Fibroblast of mammary gland (primary cell): Measurements from ENCODE around the gene MB21D2.

Experiments
- DNase-seq: peaks from one replicate; pipeline ENCODE4 v3.0.0-alpha.2; 2010; ENCODE audit warnings: low read depth
- H3K4me3 ChIP-seq: 2 replicates; pipeline ENCODE4 v1.5.1; 2011; ENCODE audit warnings: low read depth, mild to moderate bottlenecking, low read length, moderate library complexity; ENCODE audit not compliant: control insufficient read depth
- CTCF ChIP-seq: conservative IDR thresholded peaks from 2 replicates; pipeline ENCODE4 v1.5.1; 2011; ENCODE audit warnings: low read depth, low read length, inconsistent platforms; ENCODE audit not compliant: control insufficient read depth, insufficient read depth

The MB21D2 gene

GRCh38 chr3:192927016-192927415, 9.4 kb upstream of the MB21D2 start:
- no peak for TF ChIP-seq CTCF
- DNase-seq, result no peak
- H3K4me3 ChIP-seq, result no peak overlapping the region

GRCh38 chr3:192923731-192924130, 6.1 kb upstream of the MB21D2 start:
- no peak overlapping the region for H3K4me3 ChIP-seq
- no peak for TF ChIP-seq CTCF
- no peak for DNase-seq

GRCh38 chr3:192921793-192922192, 4.1 kb upstream of the MB21D2 start:
- DNase-seq, result no peak
- TF ChIP-seq CTCF, result no peak
- no peak overlapping the region for H3K4me3 ChIP-seq

GRCh38 chr3:192920411-192920810, 2.8 kb upstream of the MB21D2 start:
- no peak for TF ChIP-seq CTCF
- no peak for DNase-seq
- H3K4me3 ChIP-seq, result no peak overlapping the region

GRCh38 chr3:192919901-192920300, 2.2 kb upstream of the MB21D2 start:
- no peak for TF ChIP-seq CTCF
- H3K4me3 ChIP-seq, result no peak overlapping the region
- DNase-seq, result no peak

- DNase-seq, result no peak
- TF ChIP-seq CTCF, result no peak
- H3K4me3 ChIP-seq, result peak overlapping the region; percentile 90
Measured at GRCh38 chr3:192918275-192918588, 576 bp upstream of the MB21D2 start.

- no peak for DNase-seq
- TF ChIP-seq CTCF, result no peak
- H3K4me3 ChIP-seq, result peak overlapping the region; percentile 90
Measured at GRCh38 chr3:192917028-192917403, 640 bp downstream of the MB21D2 start.
